GM12878 (cell line): ENCODE measurements around the gene PLA2G2E.

Source experiments
- CTCF ChIP-seq, 3 experiments: IDR thresholded peaks in 2 of 3; conservative IDR thresholded peaks in 1 of 3; 2 replicates each; pipeline ENCODE4 v1.5.1; 2011; ENCODE audit warnings: low read depth in 3 of 3, low read length in 3 of 3, mild to moderate bottlenecking in 3 of 3, control low read depth in 2 of 3, moderate library complexity in 2 of 3, inconsistent platforms in 1 of 3, mixed read lengths in 1 of 3; ENCODE audit not compliant: control insufficient read depth in 2 of 3, insufficient read depth in 1 of 3; ENCODE audit errors: extremely low read depth in 1 of 3
- FOXM1 ChIP-seq: IDR thresholded peaks from 2 replicates; pipeline ENCODE4 v1.6.1; 2012; ENCODE audit warnings: low read depth, mild to moderate bottlenecking, inconsistent platforms, low read length, moderate library complexity
- NFIC ChIP-seq: IDR thresholded peaks from 2 replicates; pipeline ENCODE4 v1.6.1; 2012; ENCODE audit warnings: low read depth, mild to moderate bottlenecking, inconsistent platforms, low read length, moderate library complexity
- POLR2A ChIP-seq: IDR thresholded peaks from 2 replicates; pipeline ENCODE4 v1.6.1; 2011; ENCODE audit warnings: low read depth, mild to moderate bottlenecking, low read length
- POLR2AphosphoS5 ChIP-seq: IDR thresholded peaks from 2 replicates; pipeline ENCODE4 v1.6.1; 2011; ENCODE audit warnings: mild to moderate bottlenecking, low read length, inconsistent platforms
- USF1 ChIP-seq: IDR thresholded peaks from 2 replicates; pipeline ENCODE4 v1.6.1; 2011; ENCODE audit warnings: borderline replicate concordance, low read depth, mild to moderate bottlenecking, moderate library complexity, mixed read lengths, low read length; ENCODE audit not compliant: insufficient read depth; ENCODE audit errors: extremely low read length

- no peak for TF ChIP-seq POLR2AphosphoS5
- TF ChIP-seq CTCF (IDR thresholded peaks at IDR 0.05 in 2 of 3, conservative IDR thresholded peaks at IDR 0.05 in 1 of 3; ENCODE audit: control insufficient read depth in 2 of 3, extremely low read depth in 1 of 3, insufficient read depth in 1 of 3, low read depth in 3 of 3, low read length in 3 of 3): no peak
- TF ChIP-seq POLR2A: no peak
- TF ChIP-seq NFIC: no peak
- no peak for TF ChIP-seq FOXM1
- no peak for TF ChIP-seq USF1
Observed at GRCh38 chr1:19889656-19890055, 33.8 kb downstream of the PLA2G2E start.
